H1 (cell line): ENCODE measurements around the gene DYNC1I1. TPM values are rescaled to one million over a fixed set of nuclear protein-coding genes. Genes with fewer than 3 reads are reported as not detected.

Experiments
- CTCF ChIA-PET: fragments of 300-600 bp; sonication (Branson Sonifier 250); formaldehyde crosslinking; loops from one replicate; lab custom pipeline; 2021; ENCODE audit not compliant: partially characterized antibody; lab: Charles Lee
- POLR2A ChIA-PET: fragments of 300-600 bp; sonication (Branson Sonifier 250); formaldehyde crosslinking; loops from one replicate; lab custom pipeline; 2021; ENCODE audit warnings: inconsistent platforms; ENCODE audit not compliant: partially characterized antibody; lab: Charles Lee
- DNase-seq, 2 experiments: peaks; one replicate each; pipeline versions ENCODE4 v3.0.0 to v3.0.0-alpha.2; 2010 to 2022; ENCODE audit warnings: low spot score in 2 of 2, low read depth in 1 of 2, mixed read lengths in 1 of 2
- FAIRE-seq: peaks from 2 replicates; lab custom pipeline; 2011; peaks lifted over from hg19 to GRCh38; lab: Jason Lieb, UNC
- H2AFZ ChIP-seq: 2 replicates; pipeline ENCODE4 v1.8.1; 2012; ENCODE audit warnings: low read length, inconsistent platforms
- H2AK5ac ChIP-seq: 2 replicates; pipeline ENCODE4 v1.6.1; 2013; ENCODE audit warnings: low read depth, low read length
- H2BK120ac ChIP-seq: replicated peaks from 2 replicates; pipeline ENCODE3; 2013; ENCODE audit warnings: low read depth, low read length, inconsistent platforms
- H2BK12ac ChIP-seq: 2 replicates; pipeline ENCODE4 v1.6.1; 2013; ENCODE audit warnings: low read depth, low read length
- H2BK15ac ChIP-seq: 2 replicates; pipeline ENCODE4 v1.6.1; 2013; ENCODE audit warnings: low read length
- H2BK20ac ChIP-seq: 2 replicates; pipeline ENCODE4 v1.6.1; 2013; ENCODE audit warnings: low read length
- H2BK5ac ChIP-seq: 2 replicates; pipeline ENCODE4 v1.6.1; 2013; ENCODE audit warnings: low read depth, low read length
- H3K14ac ChIP-seq: 2 replicates; pipeline ENCODE4 v1.6.1; 2013; ENCODE audit warnings: inconsistent platforms; ENCODE audit not compliant: insufficient read length
- H3K18ac ChIP-seq: 2 replicates; pipeline ENCODE4 v1.6.1; 2013; ENCODE audit warnings: low read length; ENCODE audit errors: extremely low read depth
- H3K23ac ChIP-seq: 2 replicates; pipeline ENCODE4 v1.6.1; 2013; ENCODE audit warnings: inconsistent platforms; ENCODE audit not compliant: insufficient read length
- H3K23me2 ChIP-seq: 2 replicates; pipeline ENCODE4 v1.6.1; 2013; ENCODE audit warnings: low read depth, low read length
- H3K27ac ChIP-seq: 2 replicates; pipeline ENCODE4 v1.6.1; 2011; ENCODE audit warnings: low read depth, low read length, inconsistent platforms
- H3K27me3 ChIP-seq, 4 experiments: replicated peaks in 1 of 4; 1 replicate in 1 of 4; 2 replicates in 3 of 4; pipeline versions ENCODE4 v1.6.1 to v1.8.1; 2011 to 2013; ENCODE audit warnings: low read length in 3 of 4, mild to moderate bottlenecking in 3 of 4, inconsistent platforms in 2 of 4, mixed read lengths in 2 of 4, moderate library complexity in 1 of 4; ENCODE audit not compliant: control insufficient read depth in 3 of 4, insufficient read depth in 3 of 4; ENCODE audit errors: extremely low read depth in 1 of 4
- H3K36me3 ChIP-seq, 4 experiments: 2 replicates each; pipeline versions ENCODE4 v1.6.1 to v1.8.1; 2011 to 2013; ENCODE audit warnings: mild to moderate bottlenecking in 4 of 4, low read length in 3 of 4, moderate library complexity in 2 of 4, control low read depth in 1 of 4, inconsistent platforms in 1 of 4; ENCODE audit not compliant: insufficient read depth in 4 of 4, control insufficient read depth in 2 of 4
- H3K4ac ChIP-seq: replicated peaks from 2 replicates; pipeline ENCODE3; 2013; ENCODE audit warnings: low read length, low read depth, mixed read lengths, inconsistent platforms; ENCODE audit not compliant: insufficient read length
- H3K4me1 ChIP-seq, 4 experiments: replicated peaks in 1 of 4; 1 replicate in 1 of 4; 2 replicates in 3 of 4; pipeline versions ENCODE4 v1.6.1 to v1.8.1; 2011 to 2013; ENCODE audit warnings: low read length in 3 of 4, inconsistent platforms in 2 of 4, mixed read lengths in 1 of 4; ENCODE audit not compliant: insufficient read depth in 4 of 4, control insufficient read depth in 3 of 4
- H3K4me2 ChIP-seq, 2 experiments: 2 replicates each; pipeline versions ENCODE4 v1.6.1 to v1.8.1; 2011 to 2013; ENCODE audit warnings: low read depth in 2 of 2, low read length in 2 of 2, control low read depth in 1 of 2, inconsistent platforms in 1 of 2, mild to moderate bottlenecking in 1 of 2; ENCODE audit not compliant: insufficient read depth in 1 of 2
- H3K4me3 ChIP-seq, 4 experiments: fragments of 200-600, 300-600 bp in 1 of 4; sonication (generic), shearing (Covaris generic), sonication (Bioruptor Twin) in 1 of 4; 2 replicates each; pipeline versions ENCODE4 v1.5.1 to v1.8.1; 2011 to 2016; ENCODE audit warnings: low read length in 4 of 4, low read depth in 3 of 4, control low read depth in 2 of 4, inconsistent platforms in 2 of 4, mild to moderate bottlenecking in 2 of 4, mixed read lengths in 1 of 4, moderate library complexity in 1 of 4; ENCODE audit not compliant: insufficient read depth in 2 of 4; ENCODE audit errors: extremely low read depth in 1 of 4
- H3K56ac ChIP-seq: replicated peaks from 2 replicates; pipeline ENCODE3; 2013; ENCODE audit warnings: low read depth, mild to moderate bottlenecking, mixed read lengths, low read length, inconsistent platforms; ENCODE audit not compliant: insufficient read length
- H3K79me1 ChIP-seq: 2 replicates; pipeline ENCODE4 v1.6.1; 2013; ENCODE audit warnings: low read depth, low read length, control low read depth
- H3K79me2 ChIP-seq, 2 experiments: 2 replicates each; pipeline versions ENCODE4 v1.6.1 to v1.8.1; 2012 to 2013; ENCODE audit warnings: low read length in 2 of 2, mild to moderate bottlenecking in 2 of 2, inconsistent platforms in 1 of 2; ENCODE audit not compliant: insufficient read depth in 2 of 2, control insufficient read depth in 1 of 2
- H3K9ac ChIP-seq, 4 experiments: replicated peaks in 1 of 4; 1 replicate in 1 of 4; 2 replicates in 3 of 4; pipeline versions ENCODE4 v1.6.1 to v1.8.1; 2011 to 2013; ENCODE audit warnings: low read depth in 3 of 4, low read length in 3 of 4, control low read depth in 2 of 4, mild to moderate bottlenecking in 2 of 4, moderate library complexity in 2 of 4, inconsistent platforms in 1 of 4; ENCODE audit errors: extremely low read depth in 1 of 4
- H3K9me3 ChIP-seq, 2 experiments: 2 replicates each; pipeline versions ENCODE4 v1.6.1 to v1.8.1; 2012 to 2013; ENCODE audit warnings: mild to moderate bottlenecking in 2 of 2, moderate library complexity in 2 of 2, control low read depth in 1 of 2, inconsistent platforms in 1 of 2, low read depth in 1 of 2, low read length in 1 of 2, mixed read lengths in 1 of 2; ENCODE audit not compliant: insufficient read depth in 2 of 2
- H4K20me1 ChIP-seq, 2 experiments: replicated peaks in 1 of 2; 2 replicates each; pipeline versions ENCODE3 to v1.8.1; 2011 to 2013; ENCODE audit warnings: inconsistent platforms in 2 of 2, low read length in 2 of 2, mild to moderate bottlenecking in 1 of 2; ENCODE audit not compliant: insufficient read depth in 2 of 2, control insufficient read depth in 1 of 2
- H4K5ac ChIP-seq: 2 replicates; pipeline ENCODE4 v1.6.1; 2013; ENCODE audit warnings: low read length, low read depth, mixed read lengths, inconsistent platforms; ENCODE audit not compliant: insufficient read length
- H4K8ac ChIP-seq: 2 replicates; pipeline ENCODE4 v1.8.0; 2013; ENCODE audit warnings: mild to moderate bottlenecking, moderate library complexity, low read length, inconsistent platforms; ENCODE audit not compliant: insufficient read depth; ENCODE audit errors: extremely low read depth
- H4K91ac ChIP-seq: replicated peaks from 2 replicates; pipeline ENCODE3; 2013; ENCODE audit warnings: low read length, mixed read lengths, inconsistent platforms; ENCODE audit not compliant: insufficient read length
- ATF3 ChIP-seq: IDR thresholded peaks from 2 replicates; pipeline ENCODE4 v1.6.1; 2011; ENCODE audit warnings: low read depth, mild to moderate bottlenecking, low read length; ENCODE audit not compliant: insufficient read depth
- CBX5 ChIP-seq: fragments of 300-800, 300-1000 bp; sonication (generic); IDR thresholded peaks from 2 replicates; pipeline ENCODE4 v1.7.1; 2016; ENCODE audit warnings: antibody characterized with exemption, low read length, low read depth
- CHD1 ChIP-seq: IDR thresholded peaks from 2 replicates; pipeline ENCODE4 v1.6.1; 2012; ENCODE audit warnings: low read depth, low read length, improper control_type of control experiment
- EP300 ChIP-seq, 2 experiments: IDR thresholded peaks; 1 replicate in 1 of 2; 2 replicates in 1 of 2; pipeline ENCODE4 v1.6.1; 2011 to 2012; ENCODE audit warnings: low read depth in 2 of 2, low read length in 2 of 2, mild to moderate bottlenecking in 2 of 2, borderline replicate concordance in 1 of 2, inconsistent platforms in 1 of 2, moderate library complexity in 1 of 2
- JUND ChIP-seq: IDR thresholded peaks from 2 replicates; pipeline ENCODE4 v1.6.1; 2011; ENCODE audit warnings: mild to moderate bottlenecking, improper control_type of control experiment, low read length
- PHF8 ChIP-seq: fragments of 200-600 bp; sonication (generic); conservative IDR thresholded peaks from 2 replicates; pipeline ENCODE4 v1.7.1; 2012; ENCODE audit warnings: low read depth, mild to moderate bottlenecking, inconsistent platforms, low read length, moderate library complexity
- SIN3A ChIP-seq, 2 experiments: IDR thresholded peaks in 1 of 2; conservative IDR thresholded peaks in 1 of 2; 2 replicates each; pipeline ENCODE4 v1.6.1; 2011 to 2012; ENCODE audit warnings: low read length in 2 of 2, improper control_type of control experiment in 1 of 2, low read depth in 1 of 2, mild to moderate bottlenecking in 1 of 2
- SP1 ChIP-seq: IDR thresholded peaks from 2 replicates; pipeline ENCODE4 v1.6.1; 2011; ENCODE audit warnings: low read depth, low read length
- SP2 ChIP-seq: IDR thresholded peaks from 2 replicates; pipeline ENCODE4 v1.6.1; 2012; ENCODE audit warnings: mild to moderate bottlenecking, low read length, inconsistent platforms
- SRF ChIP-seq: IDR thresholded peaks from 2 replicates; pipeline ENCODE4 v1.6.1; 2011; ENCODE audit warnings: mild to moderate bottlenecking, low read depth, low read length, moderate library complexity
- YY1 ChIP-seq: IDR thresholded peaks from 2 replicates; pipeline ENCODE4 v1.6.1; 2011; ENCODE audit warnings: low read depth, mild to moderate bottlenecking, low read length
- WGBS, 2 experiments: shearing (Covaris generic) in 1 of 2; methylation state at CpG; one replicate each; pipeline versions ENCODE4 v1.1.6 to v1.1.7; 2013 to 2015; ENCODE audit warnings: low lambda C conversion rate in 2 of 2, mixed read lengths in 2 of 2, inconsistent platforms in 1 of 2, low coverage in 1 of 2, missing lambda C conversion rate in 1 of 2; ENCODE audit not compliant: insufficient replicate concordance in 2 of 2, insufficient coverage in 1 of 2, insufficient read length in 1 of 2; ENCODE audit errors: extremely low coverage in 1 of 2, missing lambda C conversion rate in 1 of 2; 5-methylcytosine and 5-hydroxymethylcytosine counted together
- polyA plus RNA-seq, 7 experiments: library from polyadenylated mRNA; depleted of rRNA in 3 of 7; stranded (reverse) in 5 of 7; unstranded in 2 of 7; fragments of >200 nt in 5 of 7; fragments of 200-250 nt in 2 of 7; gene quantifications; 1 replicate in 5 of 7; 2 replicates in 1 of 7; 4 replicates in 1 of 7; pipeline versions ENCODE4 v1.2.1 to v1.2.3, GENCODE V29; 2011 to 2013; ENCODE audit warnings: missing spikeins in 2 of 7, mixed read lengths in 2 of 7
- total RNA-seq: library from RNA; stranded (reverse); fragmentation: NEBNext Ultra II Directional; extraction: Animal tissue kit (Norgen Biotek cat#: 25700); gene quantifications from 2 replicates; pipeline ENCODE4 v1.2.1, GENCODE V29; 2021
- TF ChIP-seq, protein P1 (sequence below): IDR thresholded peaks from 2 replicates; pipeline ENCODE4 v1.6.1; 2012; ENCODE audit warnings: low read length, inconsistent platforms

The DYNC1I1 gene
- total and polyA plus RNA-seq, 2 of the 8 experiments (the other 6 are each of a cell fraction or from before 2014, with no cell fraction given), result 0.45 to 0.58 TPM

GRCh38 chr7:95977994-95978393 is 205.6 kb downstream of the DYNC1I1 start:
- no peak overlapping the region for H3K9ac ChIP-seq
- ChIA-PET POLR2A (no interaction called here), CTCF (interaction anchor here (0.7 kb wide), 2 partner anchors 1439 to 1979 kb away, joined by 3 to 4 read pairs; no protein-coding TSS in a partner anchor)
- TF ChIP-seq PHF8, result no peak
- TF ChIP-seq JUND, result no peak
- TF ChIP-seq SIN3A (conservative IDR thresholded peaks at IDR 0.05 in 1 of 2, IDR thresholded peaks at IDR 0.05 in 1 of 2; ENCODE audit: low read depth in 1 of 2, low read length in 2 of 2), result no peak
- TF ChIP-seq, protein P1, sequence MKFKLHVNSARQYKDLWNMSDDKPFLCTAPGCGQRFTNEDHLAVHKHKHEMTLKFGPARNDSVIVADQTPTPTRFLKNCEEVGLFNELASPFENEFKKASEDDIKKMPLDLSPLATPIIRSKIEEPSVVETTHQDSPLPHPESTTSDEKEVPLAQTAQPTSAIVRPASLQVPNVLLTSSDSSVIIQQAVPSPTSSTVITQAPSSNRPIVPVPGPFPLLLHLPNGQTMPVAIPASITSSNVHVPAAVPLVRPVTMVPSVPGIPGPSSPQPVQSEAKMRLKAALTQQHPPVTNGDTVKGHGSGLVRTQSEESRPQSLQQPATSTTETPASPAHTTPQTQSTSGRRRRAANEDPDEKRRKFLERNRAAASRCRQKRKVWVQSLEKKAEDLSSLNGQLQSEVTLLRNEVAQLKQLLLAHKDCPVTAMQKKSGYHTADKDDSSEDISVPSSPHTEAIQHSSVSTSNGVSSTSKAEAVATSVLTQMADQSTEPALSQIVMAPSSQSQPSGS, result no peak
- TF ChIP-seq CHD1, result no peak
- no peak for TF ChIP-seq EP300 (IDR thresholded peaks at IDR 0.05; ENCODE audit: borderline replicate concordance in 1 of 2, low read depth in 2 of 2, low read length in 2 of 2)
- no peak for TF ChIP-seq CBX5
- TF ChIP-seq SP2, result no peak
- no peak for TF ChIP-seq ATF3
- TF ChIP-seq SP1, result no peak
- no peak for TF ChIP-seq YY1
- no peak for TF ChIP-seq SRF

More at GRCh38 chr7:95977994-95978393, 205.6 kb downstream of the DYNC1I1 start:
- FAIRE-seq (no peak), DNase-seq (no peak)
- 0 out of 7 replicates have a peak, but pooled peaks cover 0 to 2% (median 0%) of the 10 kb centered on the region in 4 experiments for H3K4me1 ChIP-seq
- no peak overlapping the region for H3K56ac ChIP-seq
- no peak overlapping the region for H3K4ac ChIP-seq
- no peaks in the 10 kb centered on the region for H3K27me3 ChIP-seq
- no peaks in the 10 kb centered on the region for H3K9me3 ChIP-seq
- H4K5ac ChIP-seq, result no peak overlapping the region
- no peak overlapping the region for H3K14ac ChIP-seq
- H3K4me3 ChIP-seq, result no peak overlapping the region
- H3K79me2 ChIP-seq, result no peaks in the 10 kb centered on the region
- H3K36me3 ChIP-seq, result no peaks in the 10 kb centered on the region
- H2BK5ac ChIP-seq, result no peak overlapping the region
- no peaks in the 10 kb centered on the region for H4K20me1 ChIP-seq
- H2BK20ac ChIP-seq, result no peak overlapping the region
- H3K4me2 ChIP-seq, result no peak overlapping the region
- no peak overlapping the region for H2BK12ac ChIP-seq
- H3K23ac ChIP-seq, result no peak overlapping the region
- no peak overlapping the region for H2AFZ ChIP-seq
- H4K91ac ChIP-seq, result no peak overlapping the region
- H3K79me1 ChIP-seq, result no peaks in the 10 kb centered on the region
- H3K27ac ChIP-seq, result no peak overlapping the region
- H2AK5ac ChIP-seq, result no peak overlapping the region
- no peak overlapping the region for H2BK120ac ChIP-seq
- H4K8ac ChIP-seq, result no peak overlapping the region
- WGBS, 2 experiments, result 88% methylated on average over 1 of the region's 1 CpG; no CpG with 5 or more reads in 1 of the 2 experiments
- H2BK15ac ChIP-seq, result no peak overlapping the region
- no peaks in the 10 kb centered on the region for H3K23me2 ChIP-seq
- no peak overlapping the region for H3K18ac ChIP-seq
